WTC11 (cell line): ENCODE results near the gene TAF3.

Experiments used
- AFF4 ChIP-seq: sonication (generic); formaldehyde crosslinking; IDR thresholded peaks from 2 replicates; pipeline ENCODE4 v1.8.1; 2023; ENCODE audit warnings: mild to moderate bottlenecking, missing genetic modification reagents, borderline replicate concordance
- CBFB ChIP-seq: sonication (generic); formaldehyde crosslinking; IDR thresholded peaks from 2 replicates; pipeline ENCODE4 v1.8.1; 2022; ENCODE audit warnings: mild to moderate bottlenecking, low read depth, missing genetic modification reagents
- CTCF ChIP-seq: fragments of 200-600 bp; IDR thresholded peaks from 2 replicates; pipeline ENCODE4 v1.8.0; 2022; ENCODE audit warnings: antibody characterized with exemption
- E2F1 ChIP-seq: sonication (generic); formaldehyde crosslinking; IDR thresholded peaks from 2 replicates; pipeline ENCODE4 v1.8.0; 2022; ENCODE audit warnings: mild to moderate bottlenecking, missing genetic modification reagents
- ETV6 ChIP-seq: sonication (generic); formaldehyde crosslinking; IDR thresholded peaks from 2 replicates; pipeline ENCODE4 v1.8.1; 2022; ENCODE audit warnings: mild to moderate bottlenecking, missing genetic modification reagents
- FOXJ3 ChIP-seq: sonication (generic); formaldehyde crosslinking; IDR thresholded peaks from 2 replicates; pipeline ENCODE4 v1.9.0; 2021; ENCODE audit warnings: missing genetic modification reagents, mild to moderate bottlenecking, borderline replicate concordance
- NFYB ChIP-seq: sonication (generic); formaldehyde crosslinking; conservative IDR thresholded peaks from 2 replicates; pipeline ENCODE4 v1.8.0; 2022; ENCODE audit warnings: low read depth, missing genetic modification reagents
- NR2C2 ChIP-seq: sonication (generic); formaldehyde crosslinking; IDR thresholded peaks from 2 replicates; pipeline ENCODE4 v1.8.0; 2022; ENCODE audit warnings: mild to moderate bottlenecking, missing genetic modification reagents
- PREB ChIP-seq: sonication (generic); formaldehyde crosslinking; IDR thresholded peaks from 2 replicates; pipeline ENCODE4 v1.8.1; 2022; ENCODE audit warnings: mild to moderate bottlenecking, missing genetic modification reagents, moderate library complexity, borderline replicate concordance
- SP1 ChIP-seq: sonication (generic); formaldehyde crosslinking; conservative IDR thresholded peaks from 2 replicates; pipeline ENCODE4 v1.8.1; 2022; ENCODE audit warnings: missing genetic modification reagents
- ZBTB43 ChIP-seq: sonication (generic); formaldehyde crosslinking; IDR thresholded peaks from 2 replicates; pipeline ENCODE4 v1.8.1; 2023; ENCODE audit warnings: mild to moderate bottlenecking, missing genetic modification reagents
- ZNF671 ChIP-seq: fragments of 250-450 bp; sonication (Bioruptor Pico); IDR thresholded peaks from 2 replicates; pipeline ENCODE4 v1.8.0; 2021; ENCODE audit warnings: mild to moderate bottlenecking

- TF ChIP-seq CTCF (no peak), NR2C2 (no peak), SP1 (CRISPR knock-in tag) (no peak), ZBTB43 (CRISPR knock-in tag) (no peak), CBFB (no peak), FOXJ3 (CRISPR knock-in tag) (no peak), ETV6 (CRISPR knock-in tag) (no peak), NFYB (CRISPR knock-in tag) (no peak), ZNF671 (CRISPR knock-in tag) (no peak), AFF4 (CRISPR knock-in tag) (no peak), PREB (CRISPR knock-in tag) (no peak), E2F1 (CRISPR knock-in tag) (no peak)
These were observed 104.4 kb downstream of the TAF3 start for GRCh38 chr10:7922707-7923106.
